ENCODE measurements around the gene STK32C.

DNA sequence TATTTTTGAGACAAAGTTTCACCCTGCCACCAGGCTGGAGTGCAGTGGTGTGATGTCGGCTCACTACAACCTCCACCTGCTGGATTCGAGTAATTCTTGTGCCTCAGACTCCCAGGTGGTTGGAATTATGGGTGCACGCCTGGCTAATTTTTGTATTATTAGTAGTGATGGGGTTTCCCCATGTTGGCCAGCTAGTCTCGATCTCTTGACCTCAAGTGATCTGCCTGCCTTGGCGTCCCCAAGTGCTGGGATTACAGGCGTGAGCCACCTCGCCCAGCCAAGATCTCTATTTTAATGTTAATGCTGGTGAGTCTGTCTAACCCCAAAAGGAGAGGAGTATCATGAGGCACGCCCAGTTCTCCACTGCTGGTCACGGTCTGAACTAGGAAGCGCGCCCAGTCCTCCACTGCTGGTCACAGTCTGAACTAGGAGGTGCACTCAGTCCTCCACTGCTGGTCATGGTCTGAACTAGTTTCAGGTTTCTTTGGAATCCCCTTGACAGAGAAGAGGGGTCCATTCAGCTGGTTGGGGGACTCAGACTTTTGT is 18.7 kb upstream of the STK32C start:
- TF ChIP-seq POLR2A (IDR thresholded peaks at IDR 0.05) (no peak), POLR2AphosphoS5 (IDR thresholded peaks at IDR 0.05) (no peak)
- TF ChIP-seq, protein P1, sequence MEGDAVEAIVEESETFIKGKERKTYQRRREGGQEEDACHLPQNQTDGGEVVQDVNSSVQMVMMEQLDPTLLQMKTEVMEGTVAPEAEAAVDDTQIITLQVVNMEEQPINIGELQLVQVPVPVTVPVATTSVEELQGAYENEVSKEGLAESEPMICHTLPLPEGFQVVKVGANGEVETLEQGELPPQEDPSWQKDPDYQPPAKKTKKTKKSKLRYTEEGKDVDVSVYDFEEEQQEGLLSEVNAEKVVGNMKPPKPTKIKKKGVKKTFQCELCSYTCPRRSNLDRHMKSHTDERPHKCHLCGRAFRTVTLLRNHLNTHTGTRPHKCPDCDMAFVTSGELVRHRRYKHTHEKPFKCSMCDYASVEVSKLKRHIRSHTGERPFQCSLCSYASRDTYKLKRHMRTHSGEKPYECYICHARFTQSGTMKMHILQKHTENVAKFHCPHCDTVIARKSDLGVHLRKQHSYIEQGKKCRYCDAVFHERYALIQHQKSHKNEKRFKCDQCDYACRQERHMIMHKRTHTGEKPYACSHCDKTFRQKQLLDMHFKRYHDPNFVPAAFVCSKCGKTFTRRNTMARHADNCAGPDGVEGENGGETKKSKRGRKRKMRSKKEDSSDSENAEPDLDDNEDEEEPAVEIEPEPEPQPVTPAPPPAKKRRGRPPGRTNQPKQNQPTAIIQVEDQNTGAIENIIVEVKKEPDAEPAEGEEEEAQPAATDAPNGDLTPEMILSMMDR (IDR thresholded peaks at IDR 0.05 in 8 of 11, conservative IDR thresholded peaks at IDR 0.05 in 3 of 11) = no peak

Measured in spleen (tissue), 7 donors.